DOHH2 (cell line): Measurements from ENCODE around the gene ZNF276.

Experiments used
- EZH2phosphoT487 ChIP-seq: fragments of 200-600 bp; sonication (generic); IDR thresholded peaks from 2 replicates; pipeline ENCODE4 v1.6.1; 2017; ENCODE audit warnings: borderline replicate concordance, mild to moderate bottlenecking, antibody characterized with exemption, low read length, moderate library complexity, mixed read lengths
- TF ChIP-seq, protein P1 (sequence below): fragments of 200-600 bp; sonication (generic); IDR thresholded peaks from one replicate; pipeline ENCODE4 v1.5.1; 2014; ENCODE audit warnings: antibody characterized with exemption, mild to moderate bottlenecking, low read depth, low read length; ENCODE audit not compliant: poor library complexity, severe bottlenecking

DNA sequence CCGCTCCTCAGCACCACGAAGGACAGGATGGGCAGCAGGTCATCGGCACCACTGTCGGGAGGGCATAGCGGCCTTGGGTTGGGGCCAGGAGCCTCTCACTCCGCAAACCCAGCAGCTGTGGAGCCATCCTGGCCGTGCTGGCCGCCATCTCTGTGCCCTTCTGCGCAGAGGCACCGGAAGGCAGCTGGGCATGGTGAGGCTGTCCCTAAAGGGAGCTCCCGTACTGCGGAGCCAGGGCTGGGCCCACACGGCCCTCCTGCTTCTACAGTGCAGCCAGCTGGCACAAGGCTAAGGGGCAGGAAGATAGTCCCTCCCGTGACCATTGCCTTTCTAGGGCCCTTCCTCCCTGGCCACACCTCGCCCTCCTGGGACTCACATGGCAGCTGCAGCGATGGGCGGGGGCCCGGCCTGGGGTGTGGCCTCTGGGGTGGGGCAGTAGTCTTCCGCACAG lies 12.8 kb upstream of the ZNF276 start:
- TF ChIP-seq, protein P1, sequence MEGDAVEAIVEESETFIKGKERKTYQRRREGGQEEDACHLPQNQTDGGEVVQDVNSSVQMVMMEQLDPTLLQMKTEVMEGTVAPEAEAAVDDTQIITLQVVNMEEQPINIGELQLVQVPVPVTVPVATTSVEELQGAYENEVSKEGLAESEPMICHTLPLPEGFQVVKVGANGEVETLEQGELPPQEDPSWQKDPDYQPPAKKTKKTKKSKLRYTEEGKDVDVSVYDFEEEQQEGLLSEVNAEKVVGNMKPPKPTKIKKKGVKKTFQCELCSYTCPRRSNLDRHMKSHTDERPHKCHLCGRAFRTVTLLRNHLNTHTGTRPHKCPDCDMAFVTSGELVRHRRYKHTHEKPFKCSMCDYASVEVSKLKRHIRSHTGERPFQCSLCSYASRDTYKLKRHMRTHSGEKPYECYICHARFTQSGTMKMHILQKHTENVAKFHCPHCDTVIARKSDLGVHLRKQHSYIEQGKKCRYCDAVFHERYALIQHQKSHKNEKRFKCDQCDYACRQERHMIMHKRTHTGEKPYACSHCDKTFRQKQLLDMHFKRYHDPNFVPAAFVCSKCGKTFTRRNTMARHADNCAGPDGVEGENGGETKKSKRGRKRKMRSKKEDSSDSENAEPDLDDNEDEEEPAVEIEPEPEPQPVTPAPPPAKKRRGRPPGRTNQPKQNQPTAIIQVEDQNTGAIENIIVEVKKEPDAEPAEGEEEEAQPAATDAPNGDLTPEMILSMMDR = no peak
- no peak for TF ChIP-seq EZH2phosphoT487
